A549 treated with DMSO at 1 μM for 4 hours (cell line): Measurements from ENCODE around the gene CHKB. TPM values are rescaled to one million over a fixed set of nuclear protein-coding genes. Genes with fewer than 3 reads are reported as not detected.

Source experiments
- total RNA-seq: library from RNA; stranded (reverse); fragments of 200-300 nt; extraction: Qiagen RNA extraction; gene quantifications from 5 replicates; pipeline ENCODE4 v1.2.3, GENCODE V29; 2022; ENCODE audit warnings: low read depth

CHKB gene, protein sequence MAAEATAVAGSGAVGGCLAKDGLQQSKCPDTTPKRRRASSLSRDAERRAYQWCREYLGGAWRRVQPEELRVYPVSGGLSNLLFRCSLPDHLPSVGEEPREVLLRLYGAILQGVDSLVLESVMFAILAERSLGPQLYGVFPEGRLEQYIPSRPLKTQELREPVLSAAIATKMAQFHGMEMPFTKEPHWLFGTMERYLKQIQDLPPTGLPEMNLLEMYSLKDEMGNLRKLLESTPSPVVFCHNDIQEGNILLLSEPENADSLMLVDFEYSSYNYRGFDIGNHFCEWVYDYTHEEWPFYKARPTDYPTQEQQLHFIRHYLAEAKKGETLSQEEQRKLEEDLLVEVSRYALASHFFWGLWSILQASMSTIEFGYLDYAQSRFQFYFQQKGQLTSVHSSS
- 13.0 to 21.1 TPM (median 20.6 TPM) in 5 replicates for total RNA-seq

DNA sequence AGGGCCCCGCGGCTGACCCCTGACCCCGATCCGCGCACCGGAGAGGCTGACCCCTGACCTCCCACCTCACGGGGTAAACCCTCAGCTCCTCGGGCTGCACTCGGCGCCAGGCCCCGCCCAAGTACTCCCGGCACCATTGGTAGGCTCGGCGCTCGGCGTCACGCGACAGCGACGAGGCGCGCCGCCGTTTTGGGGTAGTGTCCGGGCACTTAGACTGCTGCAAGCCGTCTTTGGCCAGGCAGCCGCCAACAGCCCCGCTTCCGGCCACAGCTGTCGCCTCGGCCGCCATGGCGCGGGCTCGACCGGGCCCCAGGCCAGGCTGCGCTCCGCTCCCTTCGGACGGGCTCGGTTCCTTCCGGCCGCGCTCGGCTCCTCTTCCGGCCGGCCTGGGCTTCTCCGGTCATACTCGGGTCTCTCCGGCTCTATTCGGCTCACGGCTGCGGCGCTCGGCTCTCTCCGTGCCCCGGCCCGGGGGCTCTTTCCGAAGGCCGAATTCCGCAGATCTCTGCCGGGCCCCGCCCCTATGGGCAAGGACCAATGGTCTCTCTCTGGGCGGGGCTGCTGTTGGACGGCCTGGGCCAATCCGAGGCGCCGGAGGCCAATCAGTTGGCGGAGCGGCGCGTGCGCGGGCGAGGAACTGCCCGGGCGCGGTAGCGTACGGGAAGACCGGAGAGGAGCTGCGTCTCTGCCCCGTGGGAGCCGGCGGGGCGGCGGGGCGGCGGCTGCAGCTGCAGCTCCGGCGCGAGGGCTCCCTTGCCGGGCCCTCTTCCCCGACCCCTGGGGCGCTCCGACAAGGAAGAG is at the start of gene CHKB:
TSS of gene CHKB (minus strand) at position 357 of the 801 bp plus-strand sequence. CDS start at position 289, 68 bp downstream.

DNA sequence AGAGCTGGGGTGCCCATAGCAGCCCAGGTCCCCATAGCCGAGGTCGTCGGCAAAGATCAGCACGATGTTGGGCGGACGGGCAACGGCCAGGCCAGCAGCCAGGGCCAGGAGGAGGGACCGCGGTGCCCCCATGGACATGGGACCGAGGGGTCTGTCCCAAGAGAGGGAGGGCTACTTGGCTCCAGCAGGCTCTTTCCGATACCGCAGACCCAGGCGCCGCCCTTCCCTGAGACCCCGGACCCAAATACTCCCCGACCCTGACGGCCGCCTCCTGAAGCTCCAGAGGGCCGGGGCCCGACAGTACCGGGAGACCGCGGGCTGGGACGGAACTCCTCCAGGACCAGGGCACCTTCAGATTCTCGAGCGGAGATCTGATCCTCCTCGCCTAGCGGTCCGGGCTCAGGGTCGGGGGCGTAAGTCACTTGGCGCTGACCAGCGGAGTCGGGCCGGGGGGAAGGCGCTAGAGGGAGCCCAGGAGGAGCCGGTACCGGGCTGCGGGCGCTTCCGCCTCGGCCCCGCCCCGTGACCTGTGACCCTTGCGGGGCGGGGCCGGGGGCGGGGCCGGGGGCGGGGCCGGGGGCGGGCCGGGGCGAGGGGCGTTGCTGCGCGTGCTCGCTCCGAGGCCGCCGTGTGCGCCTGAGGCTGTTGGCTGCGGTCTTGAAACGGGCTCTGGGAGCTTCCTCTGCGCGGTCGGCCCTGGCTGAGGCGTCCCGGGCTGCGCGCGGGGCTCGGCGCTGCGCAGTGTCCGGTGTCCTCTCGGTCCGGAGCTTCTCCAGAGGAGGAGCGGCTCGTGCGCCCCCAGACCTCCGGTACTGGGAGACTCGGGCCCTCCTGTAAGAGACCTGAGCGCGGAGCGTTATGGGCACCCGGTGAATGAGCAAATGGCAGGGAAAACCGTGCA is 45.2 kb upstream of the CHKB start, which contains the start of gene ARSA:
TSS of gene ARSA (minus strand) at position 511 of the 901 bp plus-strand sequence. CDS start at position 138, 373 bp downstream.

DNA sequence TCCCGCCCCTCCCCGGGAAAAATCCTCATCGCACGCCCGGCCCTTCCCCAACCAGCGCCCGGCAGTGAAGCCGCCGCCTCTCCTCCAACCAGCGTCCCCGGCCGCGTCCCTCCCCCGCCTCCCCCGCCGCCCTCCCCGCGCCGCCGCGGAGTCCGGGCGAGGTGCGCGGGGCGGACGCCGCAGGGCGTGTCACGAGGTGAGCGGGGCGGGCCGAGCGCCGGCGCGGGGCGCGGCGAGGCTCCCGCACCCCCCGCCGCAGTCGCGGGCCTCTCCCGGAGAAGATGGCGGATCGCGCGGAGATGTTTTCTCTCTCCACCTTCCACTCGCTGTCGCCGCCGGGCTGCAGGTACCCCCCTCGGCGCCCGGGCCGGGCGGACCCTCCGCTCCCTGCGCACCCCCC is 17.9 kb upstream of the CHKB start, which contains the start of gene MAPK8IP2:
TSS of gene MAPK8IP2 (plus strand) at position 256 of the 400 bp plus-strand sequence. CDS start at position 282, 26 bp downstream.

DNA sequence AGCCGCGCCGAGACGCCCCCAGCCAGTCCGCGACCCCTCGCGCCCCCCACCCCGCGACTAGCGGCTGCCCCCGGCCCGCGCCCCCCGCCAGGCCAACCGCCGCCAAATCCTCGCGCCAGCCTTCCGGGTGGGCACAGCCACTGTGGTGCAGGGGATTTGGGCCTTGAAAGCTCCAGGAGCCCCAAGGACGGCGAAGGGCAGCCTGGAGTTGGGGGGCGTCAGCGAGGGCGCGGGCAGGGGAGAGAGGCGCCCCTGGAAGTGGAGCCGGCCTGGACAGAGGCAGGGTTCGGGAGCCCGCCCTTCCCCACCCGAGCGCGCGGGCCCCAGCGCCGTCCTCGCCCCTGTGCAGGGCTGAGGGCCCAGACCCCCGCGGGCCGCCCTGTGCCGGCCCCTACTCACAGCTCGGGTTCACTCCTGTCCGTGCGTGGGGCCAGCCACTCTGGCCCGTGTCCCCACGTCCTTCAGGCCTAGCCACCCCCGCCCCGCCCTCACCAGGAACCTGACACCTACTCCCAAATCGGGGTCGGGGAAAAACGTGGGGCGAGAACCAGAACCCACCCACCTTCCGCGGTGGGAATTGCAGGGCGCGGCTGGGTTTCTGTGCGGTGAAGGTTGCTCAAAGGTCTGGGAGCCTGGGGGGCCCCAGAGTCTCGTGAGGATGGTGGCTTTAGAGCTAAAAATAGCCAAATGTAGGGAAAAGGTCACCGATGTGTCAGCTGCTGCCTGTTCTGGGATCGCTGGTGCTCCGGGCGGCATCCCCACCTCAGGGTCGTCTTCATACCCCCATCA is 4.5 kb downstream of the CHKB start, which contains the start of gene CPT1B:
TSS of gene CPT1B (minus strand) at position 441 of the 789 bp plus-strand sequence. CDS start 512 bp downstream, outside the sequence.

DNA sequence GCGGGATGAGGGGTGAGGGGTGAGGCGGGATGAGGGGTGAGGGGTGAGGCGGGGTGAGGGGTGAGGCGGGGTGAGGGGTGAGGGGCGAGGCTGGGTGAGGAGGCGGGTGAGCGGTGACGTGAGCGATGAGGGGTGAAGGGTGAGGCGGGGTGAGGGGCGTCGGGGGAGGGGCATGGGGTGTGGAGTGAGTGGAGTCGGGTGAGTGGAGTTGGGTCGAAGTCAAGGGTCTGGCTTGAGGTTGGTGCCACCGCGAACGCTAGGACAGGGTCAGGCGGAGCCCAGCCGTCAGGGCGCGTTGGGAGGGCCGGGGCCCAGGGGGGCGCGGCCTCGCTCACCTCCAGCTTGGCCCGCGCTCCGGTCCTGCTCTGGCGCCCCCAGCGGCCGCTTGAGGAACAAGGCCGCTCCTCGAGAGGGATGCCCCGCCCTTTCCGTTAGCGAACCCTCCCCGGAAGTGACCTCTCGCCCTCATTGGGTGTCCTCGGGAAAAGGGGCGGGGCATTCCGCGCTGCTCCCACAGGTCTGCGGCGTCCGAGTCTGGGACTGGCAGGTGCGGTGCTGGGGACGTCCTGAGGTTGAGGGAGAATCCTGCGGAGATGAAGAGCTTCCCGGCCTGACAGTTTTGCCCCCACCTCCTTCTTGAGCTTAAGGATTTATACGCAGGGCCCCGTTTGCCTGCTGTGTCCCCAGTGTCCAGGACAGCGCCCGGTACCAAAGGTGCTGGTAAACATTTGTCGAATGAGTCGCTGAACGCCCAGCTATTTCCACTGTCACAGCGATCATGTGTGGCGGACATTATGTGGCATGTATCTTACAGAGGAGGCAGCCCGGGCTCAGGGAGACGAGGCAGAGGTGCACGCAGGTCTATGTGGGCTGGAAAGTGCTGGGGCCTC is 19.9 kb downstream of the CHKB start, which contains the start of gene SYCE3:
TSS of gene SYCE3 (minus strand) at position 397 of the 890 bp plus-strand sequence. CDS start 6,514 bp downstream, outside the sequence.

DNA sequence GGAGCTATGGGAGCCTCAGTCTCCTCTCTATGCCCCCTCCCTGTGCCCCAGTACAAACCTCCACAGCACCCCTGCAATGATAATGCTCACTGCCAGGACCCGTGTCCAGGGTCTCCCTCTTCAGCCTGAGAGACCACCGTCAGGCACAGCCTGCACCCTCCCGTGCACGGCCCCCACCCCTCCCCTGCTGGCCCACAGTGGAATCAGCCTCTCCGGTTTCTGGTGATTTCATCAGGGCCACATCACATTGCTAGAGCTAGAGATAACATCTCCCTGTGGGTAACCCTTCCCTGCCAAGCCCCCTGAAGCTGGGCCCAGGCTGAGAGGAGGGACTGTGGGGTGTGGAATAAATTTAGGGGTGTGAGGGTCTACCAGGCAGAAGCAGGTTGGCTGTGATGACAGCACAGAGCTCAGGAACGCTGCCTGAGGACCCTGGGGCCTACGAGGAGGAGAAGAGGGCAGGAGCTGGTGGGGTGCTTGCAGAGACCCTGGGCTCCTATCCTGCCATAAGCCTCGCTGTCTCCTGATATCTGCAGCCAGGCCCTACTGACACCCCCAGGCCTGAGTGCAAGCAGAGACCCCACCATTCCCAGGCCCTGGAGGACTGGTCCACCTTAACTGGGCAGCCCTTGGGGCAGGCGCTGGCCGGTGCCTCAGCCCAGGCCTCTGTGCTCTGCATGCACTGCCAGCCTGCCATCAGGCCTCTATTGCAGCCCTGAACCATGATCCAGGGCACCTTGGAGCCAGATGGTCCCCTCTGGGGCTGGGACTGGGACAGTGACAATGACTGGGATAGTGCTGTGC is 36.9 kb downstream of the CHKB start, which contains the start of gene KLHDC7B:
TSS of gene KLHDC7B (plus strand) at position 378 of the 804 bp plus-strand sequence. CDS start at position 723, 345 bp downstream.

DNA sequence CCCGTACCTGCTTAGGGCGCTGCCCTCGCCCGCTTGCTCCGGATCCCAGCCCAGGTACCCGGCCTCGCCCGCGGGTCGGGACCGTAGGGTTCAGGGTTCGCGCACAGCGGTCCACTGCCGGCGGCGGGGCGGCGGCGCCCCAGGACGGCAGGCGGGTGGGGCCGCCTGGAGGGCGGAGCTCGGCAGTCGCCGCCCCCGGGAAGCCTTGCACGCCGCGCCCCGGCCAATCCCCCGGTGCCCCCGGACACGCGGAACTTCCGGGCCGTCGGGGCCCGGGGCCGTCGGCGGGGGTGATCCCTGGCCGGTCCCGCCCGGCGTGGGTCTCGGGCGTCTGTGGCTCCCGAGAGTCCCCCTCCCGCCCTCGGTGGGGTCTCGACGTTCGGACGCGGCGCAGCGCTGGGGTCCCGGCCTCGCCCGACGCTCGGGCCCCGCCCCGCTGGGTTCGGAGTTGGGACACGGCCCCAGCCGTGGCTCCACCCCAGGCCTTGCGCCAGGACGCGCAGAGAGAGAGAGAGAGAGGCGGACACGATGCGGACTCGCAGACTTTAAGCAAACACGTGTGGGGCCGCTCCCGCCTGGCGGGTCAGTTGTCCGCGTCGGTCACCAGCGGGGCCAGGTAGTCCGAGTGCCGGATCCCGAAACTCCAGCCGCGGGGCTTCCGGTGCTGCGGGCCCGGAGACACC is 52.6 kb downstream of the CHKB start, which contains the start of gene TYMP:
TSS of gene TYMP (minus strand) at position 116 of the 683 bp plus-strand sequence. CDS start 303 bp downstream, outside the sequence.

Other genes starting within 250 kb of the CHKB start
- 10.0 to 15.2 TPM (median 12.7 TPM) in 5 replicates for gene PPP6R2, start 239.5 kb downstream of the CHKB start, total RNA-seq
- 18.1 to 29.4 TPM (median 23.4 TPM) in 5 replicates for gene SBF1, start 107.8 kb downstream of the CHKB start, total RNA-seq
- gene ADM2, start 101.3 kb downstream of the CHKB start, total RNA-seq, result 0.41 to 0.73 TPM (median 0.58 TPM) in 5 replicates
- 0.09 to 0.14 TPM in 2 of 5 replicates, not detected in the others for gene MIOX, start 96.0 kb downstream of the CHKB start, total RNA-seq
- 34.0 to 51.8 TPM (median 43.2 TPM) in 5 replicates for gene LMF2, start 75.1 kb downstream of the CHKB start, total RNA-seq
- 34.1 to 42.1 TPM (median 37.3 TPM) in 5 replicates for gene NCAPH2, start 74.6 kb downstream of the CHKB start, total RNA-seq
- 2.6 to 8.0 TPM (median 5.4 TPM) in 5 replicates for gene SCO2, start 57.3 kb downstream of the CHKB start, total RNA-seq
- gene TYMP, start 52.8 kb downstream of the CHKB start, total RNA-seq, result 9.5 to 19.2 TPM (median 17.9 TPM) in 5 replicates
- gene KLHDC7B, start 37.0 kb downstream of the CHKB start, total RNA-seq, result 0.02 to 0.05 TPM (median 0.05 TPM) in 3 of 5 replicates, not detected in the others
- 0.30 to 0.80 TPM (median 0.40 TPM) in 4 of 5 replicates, not detected in the other for gene SYCE3, start 19.9 kb downstream of the CHKB start, total RNA-seq
- gene CPT1B, start 4.4 kb downstream of the CHKB start, total RNA-seq, result 7.4 to 17.3 TPM (median 15.7 TPM) in 5 replicates
- 2.4 to 4.3 TPM (median 3.7 TPM) in 5 replicates for gene MAPK8IP2, start 17.9 kb upstream of the CHKB start, total RNA-seq
- 19.5 to 24.0 TPM (median 21.0 TPM) in 5 replicates for gene ARSA, start 45.3 kb upstream of the CHKB start, total RNA-seq
- 2.6 to 5.4 TPM (median 4.1 TPM) in 5 replicates for gene SHANK3, start 90.0 kb upstream of the CHKB start, total RNA-seq
- 0.06 TPM in 2 of 5 replicates, not detected in the others for gene ACR, start 155.4 kb upstream of the CHKB start, total RNA-seq
- 14.9 to 22.7 TPM (median 21.8 TPM) in 5 replicates for gene RABL2B, start 200.8 kb upstream of the CHKB start, total RNA-seq